NOMO-1 (cell line): Measurements from ENCODE around the gene HS3ST5.
"Not testable (repeated sequence)": the region's sequence is repeated elsewhere in the genome, so short reads cannot be mapped to it uniquely, and the experiment has no call there.

Source experiments
- DNase-seq, 2 experiments: peaks; one replicate each; lab custom pipeline; 2025; ENCODE audit not compliant: unreplicated experiment in 2 of 2; lab: John Stamatoyannopoulos, UW

The HS3ST5 gene

DNA sequence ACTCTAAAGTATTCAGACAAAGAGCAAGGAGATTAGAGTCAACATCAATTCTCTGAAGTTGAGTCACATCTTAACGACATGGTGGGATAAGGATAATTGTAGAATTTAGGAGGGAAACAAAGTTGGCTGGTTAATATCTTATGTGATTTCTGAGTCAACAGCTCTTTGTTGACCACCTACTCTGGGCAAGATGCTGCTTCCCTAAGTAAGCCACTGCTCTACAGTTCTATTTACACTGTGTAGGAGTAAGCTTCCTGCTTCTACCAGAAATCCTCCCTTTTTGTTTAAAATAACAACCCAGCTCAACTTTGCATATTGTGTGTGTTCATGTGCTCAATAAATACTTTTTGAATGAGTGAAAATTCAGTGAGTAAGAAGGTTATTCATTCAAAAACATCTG lies 3.1 kb downstream of the HS3ST5 start:
- DNase-seq, result no peak

DNA sequence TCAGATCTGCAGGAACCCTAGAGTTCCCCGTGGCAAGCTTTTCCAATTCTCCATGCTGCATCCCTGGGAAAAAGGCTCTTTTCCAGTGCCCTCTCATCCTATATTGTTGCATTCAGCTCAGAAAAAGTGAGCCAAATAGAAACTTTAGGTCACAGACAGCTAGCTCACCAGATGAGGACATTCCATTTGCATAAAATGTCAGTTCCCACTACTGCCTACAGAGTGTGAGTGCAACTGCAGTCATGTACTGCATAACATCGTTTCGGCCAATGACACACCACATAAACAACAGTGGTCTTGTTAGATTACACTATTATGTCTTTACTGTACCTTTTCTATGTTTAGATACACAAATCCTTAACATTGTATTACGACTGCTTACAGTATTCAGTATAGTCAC lies 8.6 kb downstream of the HS3ST5 start:
- DNase-seq, result no peak

DNA sequence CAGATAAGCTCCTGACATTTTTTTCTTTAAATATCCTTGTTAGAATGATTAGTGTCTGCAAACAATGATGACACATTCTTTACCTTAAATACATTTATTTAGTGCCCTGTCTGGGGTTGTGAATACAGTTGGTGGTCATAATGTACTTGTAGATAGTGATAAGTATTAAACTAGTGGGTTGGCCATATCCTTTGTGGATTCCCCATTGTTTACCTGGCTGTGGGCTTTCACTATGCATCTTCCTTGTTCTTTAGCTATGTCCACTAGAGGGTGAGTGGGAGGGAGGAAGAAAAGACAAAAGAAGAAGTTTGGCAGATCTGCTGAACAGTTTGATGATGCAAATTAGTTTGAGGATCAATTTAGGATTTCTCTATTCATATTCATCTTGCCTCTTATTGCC lies 15.7 kb downstream of the HS3ST5 start:
- DNase-seq, result no peak

DNA sequence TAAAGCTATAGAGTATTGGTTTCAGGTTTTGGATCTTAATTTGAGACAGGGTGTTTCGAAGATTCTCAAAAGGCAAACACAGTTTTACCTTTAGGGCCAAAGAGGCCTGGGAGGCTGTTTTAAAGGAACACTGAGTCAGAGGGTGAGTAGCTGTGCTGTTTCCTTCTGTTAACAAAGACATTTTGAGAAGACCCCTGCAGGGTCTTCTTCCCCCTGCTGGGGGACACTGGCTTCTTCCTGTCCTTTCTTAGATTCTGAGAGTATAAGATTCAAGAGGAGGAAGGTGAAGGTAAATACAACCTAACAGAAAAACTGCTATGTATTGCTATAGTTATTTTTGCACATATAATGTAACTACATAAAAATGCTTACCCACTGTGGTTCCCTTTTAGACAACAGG lies 19.0 kb downstream of the HS3ST5 start:
- no peak for DNase-seq

DNA sequence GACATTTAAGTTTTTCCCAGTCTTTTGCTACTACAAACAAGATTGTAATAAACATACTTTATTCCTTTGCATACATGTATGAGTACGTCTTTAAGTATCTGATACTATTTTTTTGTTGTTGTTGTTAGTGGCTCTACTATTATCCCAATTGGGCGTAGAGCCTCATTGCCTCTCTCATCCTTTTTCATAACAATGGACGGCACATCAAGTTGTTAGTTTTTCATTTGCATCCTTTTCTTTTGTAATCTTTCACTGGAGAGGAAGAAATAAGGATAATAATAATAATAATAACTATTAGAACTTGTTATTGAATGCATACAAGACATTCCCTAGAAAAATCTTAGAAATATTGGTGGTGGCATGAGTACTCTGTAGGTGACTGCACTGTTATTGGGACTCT lies 23.1 kb downstream of the HS3ST5 start:
- DNase-seq, result no peak

DNA sequence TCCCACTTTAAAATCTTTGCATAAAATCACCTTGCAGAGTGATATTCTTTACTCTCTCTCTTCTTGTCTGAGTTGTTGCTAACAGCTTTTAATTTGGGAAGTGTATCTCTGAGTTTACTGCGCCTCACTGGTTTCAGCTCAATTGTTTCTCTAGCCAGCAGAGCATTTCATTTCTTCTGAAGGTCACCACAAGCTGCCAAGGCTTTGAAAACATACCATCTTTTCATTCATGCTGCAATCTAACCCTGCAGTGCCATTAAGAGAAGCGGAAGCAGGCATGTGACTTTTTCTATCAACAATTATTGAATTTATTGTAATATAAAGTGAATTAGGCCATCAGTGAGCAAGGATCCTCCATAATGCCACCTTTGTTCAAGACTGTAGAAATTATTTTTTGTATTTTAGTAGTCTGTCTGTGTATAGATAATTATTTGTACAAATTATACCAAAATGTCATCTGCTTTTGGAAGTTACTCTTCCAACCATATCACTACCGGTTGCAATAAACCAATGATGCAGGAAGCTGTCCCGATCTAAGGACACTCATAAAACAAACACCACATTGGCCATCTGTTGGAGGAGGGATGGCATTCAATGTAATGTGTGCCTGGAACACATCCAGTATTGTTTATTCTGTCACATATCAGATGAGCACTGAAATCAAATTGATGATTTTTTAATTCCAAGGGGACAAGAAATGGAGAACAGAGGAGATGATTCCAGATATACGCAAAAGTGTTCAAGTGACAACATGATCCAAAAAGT lies 26.8 kb downstream of the HS3ST5 start:
- no peak for DNase-seq

DNA sequence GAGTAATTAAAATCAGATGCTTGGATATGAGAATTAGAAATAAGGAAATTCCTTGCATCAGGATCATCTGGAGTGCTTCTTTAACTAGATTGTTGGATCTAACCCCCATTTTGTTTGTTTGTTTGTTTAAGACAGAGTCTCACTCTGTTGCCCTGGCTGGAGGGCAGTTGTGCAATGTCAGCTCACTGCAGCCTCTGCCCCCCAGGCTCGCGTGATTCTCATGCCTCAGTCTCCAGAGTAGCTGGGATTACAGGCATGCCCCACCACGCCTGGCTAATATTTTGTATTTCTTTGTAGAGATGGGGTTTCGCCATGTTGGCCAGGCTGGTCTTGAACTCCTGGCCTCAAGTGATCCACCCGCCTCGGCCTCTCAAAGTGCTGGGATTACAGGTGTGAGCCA lies 29.0 kb downstream of the HS3ST5 start:
- DNase-seq, result not testable (repeated sequence)

DNA sequence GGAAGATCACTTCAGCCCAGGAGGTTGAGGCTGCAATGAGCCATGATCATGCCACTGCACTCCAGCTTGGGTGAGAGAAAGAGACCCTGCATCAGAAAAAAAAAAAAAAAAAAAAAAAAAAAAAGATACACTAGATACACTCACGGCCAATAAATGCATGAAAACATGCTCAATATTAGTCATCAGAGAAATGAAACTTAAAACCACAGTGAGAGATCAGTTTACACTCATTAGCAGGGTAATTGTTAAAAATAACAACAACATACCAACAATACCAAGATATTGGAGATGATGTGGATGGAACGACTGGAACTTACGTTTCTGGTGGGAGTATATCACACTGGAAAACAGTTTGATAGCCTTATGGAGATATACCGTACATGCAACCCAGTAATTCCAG lies 29.9 kb downstream of the HS3ST5 start:
- no peak for DNase-seq

DNA sequence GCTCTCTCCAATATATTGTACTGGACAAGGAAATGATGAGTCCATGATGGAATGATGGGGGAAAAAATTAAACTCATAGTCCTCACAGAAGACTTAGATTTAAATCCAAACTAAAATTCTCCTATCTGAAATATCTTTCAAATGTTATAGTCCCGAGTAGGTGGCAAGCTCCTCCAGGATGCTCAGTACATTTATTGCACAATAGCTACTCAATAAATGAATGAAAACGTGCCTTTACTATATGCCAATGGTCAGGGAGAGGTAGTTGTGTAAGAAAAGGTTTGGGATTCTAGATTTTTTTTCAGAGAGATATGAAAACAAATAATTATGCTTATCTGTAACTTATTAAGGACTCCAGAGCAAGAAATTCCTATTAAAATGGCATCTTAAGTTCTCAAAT lies 32.8 kb downstream of the HS3ST5 start:
- no peak for DNase-seq

DNA sequence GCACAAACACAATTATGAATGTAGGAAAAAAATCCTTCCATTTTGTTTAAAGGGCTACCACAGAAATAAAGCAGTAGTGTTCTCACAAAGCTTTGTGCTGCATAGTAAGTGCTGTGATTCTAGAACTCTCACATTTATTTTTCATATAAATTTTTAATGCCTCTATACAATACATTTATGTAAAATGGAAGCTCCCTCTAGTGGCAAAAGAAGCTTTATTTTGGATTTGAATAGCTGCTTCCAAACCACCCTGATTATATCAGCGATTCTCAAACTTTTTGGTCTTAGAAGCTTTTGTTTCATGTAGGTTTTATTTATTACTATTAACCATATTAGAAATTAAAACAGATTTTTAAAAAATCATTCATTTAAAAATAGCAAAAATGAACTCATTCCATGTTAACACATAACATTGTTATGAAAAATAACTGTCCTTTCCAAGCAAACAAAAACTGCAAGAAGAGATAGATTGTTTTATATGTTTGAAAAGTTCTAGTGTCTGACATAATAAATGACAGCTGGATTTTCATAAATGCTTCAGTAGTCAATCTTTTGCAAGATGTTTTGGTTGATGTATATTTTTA lies 38.4 kb downstream of the HS3ST5 start:
- no peak for DNase-seq

DNA sequence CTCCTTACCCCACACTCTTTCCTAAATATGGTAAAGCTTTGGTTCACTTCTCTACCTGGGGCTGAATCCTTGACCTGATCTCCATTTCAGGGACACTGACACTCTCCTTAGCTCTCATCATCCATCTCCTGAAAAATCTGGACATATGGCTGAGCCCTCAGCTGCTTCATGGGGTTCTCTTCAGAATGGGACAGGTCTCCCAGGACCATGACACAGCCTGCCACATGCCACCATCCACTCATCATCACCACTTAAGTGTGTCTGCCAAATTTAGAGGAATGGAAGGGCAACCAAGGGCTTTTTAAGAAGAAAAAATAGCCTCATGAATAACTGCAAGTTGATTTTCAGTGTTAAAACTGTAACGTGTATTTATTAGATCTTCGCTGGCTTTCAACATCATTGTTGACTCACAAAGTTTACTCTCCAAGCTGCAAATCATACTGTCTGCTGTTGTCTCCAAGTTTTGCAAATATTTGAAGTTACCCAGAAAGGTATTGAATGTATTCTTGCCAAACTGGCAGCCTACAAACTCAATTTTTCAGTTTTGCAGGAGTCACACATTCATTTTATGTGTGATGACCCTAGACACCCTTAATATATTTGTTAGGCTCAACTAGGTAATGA lies 41.1 kb downstream of the HS3ST5 start:
- no peak for DNase-seq

DNA sequence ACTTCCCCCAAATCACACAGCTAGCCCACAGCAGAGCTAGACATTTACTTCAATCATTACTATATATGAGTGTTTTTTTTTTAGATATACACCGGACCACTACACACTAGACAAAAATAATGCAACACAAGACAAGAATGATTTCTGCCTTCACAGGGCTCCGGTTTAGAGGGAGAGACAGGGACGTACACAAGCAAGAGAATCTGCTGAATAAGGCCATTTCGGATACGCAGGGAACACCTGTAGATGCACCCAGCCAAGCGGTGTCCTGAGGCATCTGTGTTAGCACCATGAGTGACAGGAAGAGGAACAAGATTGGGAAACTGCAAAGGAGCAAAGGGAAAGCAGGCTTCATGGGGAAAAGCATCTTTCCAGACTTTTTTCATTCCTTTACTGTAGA lies 45.7 kb downstream of the HS3ST5 start:
- no peak for DNase-seq

DNA sequence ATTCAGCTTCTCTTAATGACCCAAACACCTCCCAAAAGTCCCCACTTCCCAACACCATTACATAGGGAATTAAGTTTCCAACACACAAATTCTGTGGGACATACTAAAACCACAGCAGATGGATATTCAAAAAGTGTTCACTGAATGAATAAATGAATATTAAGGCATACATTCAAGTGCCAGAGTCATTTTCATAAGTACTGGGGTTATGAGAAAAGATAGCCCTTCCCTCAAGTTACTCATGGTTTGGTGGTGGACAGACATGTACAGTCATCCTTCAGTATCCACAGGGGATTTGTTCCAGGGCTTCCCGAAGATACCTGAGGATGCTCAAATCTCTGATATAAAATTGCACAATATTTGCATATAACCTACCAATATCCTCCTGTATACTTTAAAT lies 50.4 kb downstream of the HS3ST5 start:
- DNase-seq, result no peak

DNA sequence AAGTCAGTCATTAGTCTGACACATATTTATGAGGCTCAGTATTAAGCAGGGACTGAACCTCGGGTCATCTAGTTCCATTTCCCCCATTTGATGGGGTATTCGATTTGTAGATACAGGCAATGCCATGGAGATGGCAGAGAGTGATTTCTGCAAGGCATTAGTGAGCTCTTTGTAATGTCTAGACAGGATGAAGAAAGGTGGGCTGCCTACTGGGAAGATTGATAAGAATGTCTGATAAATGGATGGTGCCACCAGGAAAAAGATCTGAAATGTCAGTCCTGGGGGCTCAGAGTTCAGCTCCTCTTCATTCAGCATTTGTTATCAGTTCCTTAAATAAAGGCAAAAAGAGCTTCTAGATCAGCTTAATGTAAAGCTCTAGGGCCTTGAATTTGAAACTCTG lies 51.4 kb downstream of the HS3ST5 start:
- no peak for DNase-seq

DNA sequence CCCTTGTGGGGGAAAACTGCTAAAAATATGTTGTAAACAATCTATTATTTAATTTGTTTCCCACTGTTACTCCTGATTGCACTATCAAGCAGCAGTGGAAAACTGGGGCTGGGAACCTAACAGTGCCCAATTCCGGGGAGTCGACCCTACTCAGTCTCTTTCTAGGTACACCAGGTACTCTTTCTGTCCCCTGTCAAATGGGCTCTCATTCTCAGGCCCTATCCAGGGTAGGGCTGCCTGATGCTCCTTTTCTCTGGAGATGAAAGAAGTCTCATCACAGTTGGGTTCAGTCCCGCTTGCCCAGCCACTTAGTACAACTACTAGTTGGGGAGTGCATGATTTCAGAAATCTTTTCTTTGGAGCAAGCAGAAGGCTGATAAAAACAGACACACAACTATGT lies 52.0 kb downstream of the HS3ST5 start:
- no peak for DNase-seq

DNA sequence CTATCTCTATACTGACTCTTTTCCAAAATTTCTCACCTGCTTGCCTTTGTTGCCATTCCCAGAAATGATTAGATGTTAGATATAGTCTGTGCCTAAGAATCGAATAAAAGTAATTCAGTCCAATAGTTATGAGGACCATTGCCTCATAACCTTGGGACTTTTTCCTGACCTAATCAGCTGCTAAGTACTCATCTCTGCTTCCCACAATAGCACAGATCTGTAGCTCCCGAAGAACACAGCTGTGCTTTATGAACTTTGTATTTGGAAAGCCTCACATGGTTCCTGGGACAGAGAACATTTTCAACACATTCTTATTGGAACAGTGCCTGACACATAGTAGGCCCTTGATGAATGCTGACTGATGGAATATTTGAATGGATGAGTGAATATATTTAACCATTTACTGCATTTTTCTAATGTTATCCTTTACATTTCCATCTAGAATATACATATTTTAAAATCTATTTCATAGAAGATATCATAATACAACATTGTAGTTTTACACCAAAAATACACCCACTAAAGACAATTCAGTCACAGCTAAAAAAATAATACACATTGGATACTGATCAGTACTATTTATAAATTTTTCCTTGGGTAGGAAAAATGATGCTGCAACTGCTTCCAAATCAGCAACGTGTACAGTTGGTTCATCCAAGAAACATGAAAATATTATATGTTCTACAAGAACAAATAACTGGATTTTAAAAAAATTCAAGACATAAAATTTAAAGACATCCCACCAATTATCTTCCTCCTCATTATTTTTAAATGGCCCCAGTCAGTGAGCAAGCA lies 53.9 kb downstream of the HS3ST5 start:
- no peak for DNase-seq

DNA sequence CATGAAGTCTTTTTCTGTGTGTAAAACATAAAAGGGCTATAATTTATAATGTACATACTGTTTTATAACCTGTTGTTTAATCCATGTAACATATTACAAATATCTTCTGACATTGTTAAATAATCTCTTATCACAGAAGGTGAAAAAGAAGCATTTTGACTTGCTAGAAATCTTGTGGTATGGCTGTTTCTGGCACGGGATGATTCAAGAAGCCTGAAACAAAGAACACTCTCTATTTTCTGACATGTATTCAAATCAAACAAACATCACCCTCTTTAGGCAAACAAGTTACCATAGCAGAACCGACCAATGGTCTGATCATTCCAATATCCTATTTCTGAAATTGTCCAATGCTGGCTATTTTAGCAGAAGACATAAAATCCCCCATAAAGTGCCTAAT lies 55.4 kb downstream of the HS3ST5 start:
- DNase-seq, result no peak

DNA sequence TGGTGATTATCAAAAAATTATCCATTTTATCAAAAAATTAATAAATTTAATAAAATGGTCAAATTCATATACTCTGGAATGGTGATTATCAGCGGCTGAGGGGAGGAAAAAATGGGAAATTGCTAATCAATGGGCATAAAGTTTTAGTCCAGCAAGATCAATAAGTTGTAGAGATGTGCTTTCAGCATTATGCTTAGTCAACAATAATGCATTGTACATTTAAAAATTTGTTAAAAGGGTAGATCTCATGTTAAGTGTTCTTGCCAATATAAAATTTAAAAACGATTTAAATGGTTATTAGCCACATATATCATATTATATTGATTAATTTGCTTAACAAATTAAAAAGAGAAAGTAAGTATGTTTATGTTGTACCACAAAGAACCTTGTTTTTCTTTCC lies 56.6 kb downstream of the HS3ST5 start:
- DNase-seq, result no peak

DNA sequence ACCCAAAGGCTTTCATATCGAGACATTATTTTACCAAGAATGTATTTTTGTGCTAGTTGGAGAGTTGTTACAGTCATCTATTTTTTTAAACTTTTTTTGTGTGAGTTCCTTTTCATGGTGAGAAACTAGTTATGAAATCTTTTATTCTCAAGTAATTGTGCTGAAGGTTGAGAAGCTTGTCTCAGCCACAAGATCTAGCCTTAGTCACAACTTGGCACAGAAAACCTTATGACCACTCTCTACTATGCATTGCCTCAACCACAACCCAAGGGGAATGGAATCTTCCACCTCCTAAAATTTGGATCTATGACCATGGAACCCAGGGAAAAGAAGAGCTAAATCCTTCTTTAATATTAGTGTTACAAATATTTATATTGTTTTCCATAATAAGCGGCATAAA lies 58.5 kb downstream of the HS3ST5 start:
- no peak for DNase-seq

DNA sequence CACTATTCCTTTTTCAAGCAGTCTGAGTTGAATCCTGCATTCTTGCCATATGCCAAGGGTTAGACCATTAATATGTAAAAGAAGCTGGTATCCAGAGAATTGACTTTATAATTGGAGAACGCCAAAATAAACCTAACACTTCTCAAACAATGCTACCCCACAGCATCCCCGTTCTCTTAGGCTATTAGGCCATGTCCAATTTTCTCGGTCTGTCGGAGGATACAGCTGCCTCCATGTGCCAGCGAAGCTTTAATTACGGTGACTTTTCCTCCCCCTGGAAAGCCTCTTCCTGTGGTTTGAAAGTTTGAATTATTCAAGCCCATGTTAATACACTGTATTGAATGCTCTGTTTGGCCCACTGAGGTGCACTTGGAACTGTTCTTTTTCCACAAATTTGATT lies 60.5 kb downstream of the HS3ST5 start:
- DNase-seq, result no peak

DNA sequence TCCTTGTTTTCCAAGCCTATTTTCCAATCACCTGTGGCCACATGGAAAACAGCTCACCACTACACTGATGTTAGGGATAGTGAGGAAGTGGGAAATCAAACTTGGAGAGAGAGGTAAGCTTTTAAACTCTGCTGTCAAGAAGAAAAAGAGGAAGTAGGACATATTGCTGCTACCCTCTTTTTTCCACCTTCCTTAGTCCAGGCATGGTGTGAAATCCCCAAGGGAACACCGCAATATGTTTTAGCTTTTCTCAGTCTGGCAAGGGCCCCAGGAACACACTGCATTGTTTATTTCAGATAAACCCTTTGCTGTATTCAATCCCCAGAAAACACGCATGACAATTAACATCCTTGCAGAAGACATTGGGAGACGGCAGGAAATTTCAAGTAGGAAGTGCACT lies 61.3 kb downstream of the HS3ST5 start:
- no peak for DNase-seq
